ENCODE data around the gene RDH14. TPM values are rescaled to one million over a fixed set of nuclear protein-coding genes. Genes with fewer than 3 reads are reported as not detected.

RDH14 gene
- total RNA-seq, 1 experiment from 2014 or later, result 22.4 TPM

GRCh38 chr2:18550433-18550832 lies 10.0 kb downstream of the RDH14 start:
- DNase-seq (ENCODE audit: low spot score) (no peak), ATAC-seq (no peak)
- CTCF ChIA-PET, result no interaction called here
- no peaks in the 10 kb centered on the region for H3K27me3 Mint-ChIP-seq (ENCODE audit: low read depth)
- TF ChIP-seq ATF6 (CRISPR knock-in tag; IDR thresholded peaks at IDR 0.05), result no peak
- no peak for TF ChIP-seq TP53 (CRISPR knock-in tag; IDR thresholded peaks at IDR 0.05)
- no peak for TF ChIP-seq PRRX2 (CRISPR knock-in tag; IDR thresholded peaks at IDR 0.05)
- TF ChIP-seq, protein P1, sequence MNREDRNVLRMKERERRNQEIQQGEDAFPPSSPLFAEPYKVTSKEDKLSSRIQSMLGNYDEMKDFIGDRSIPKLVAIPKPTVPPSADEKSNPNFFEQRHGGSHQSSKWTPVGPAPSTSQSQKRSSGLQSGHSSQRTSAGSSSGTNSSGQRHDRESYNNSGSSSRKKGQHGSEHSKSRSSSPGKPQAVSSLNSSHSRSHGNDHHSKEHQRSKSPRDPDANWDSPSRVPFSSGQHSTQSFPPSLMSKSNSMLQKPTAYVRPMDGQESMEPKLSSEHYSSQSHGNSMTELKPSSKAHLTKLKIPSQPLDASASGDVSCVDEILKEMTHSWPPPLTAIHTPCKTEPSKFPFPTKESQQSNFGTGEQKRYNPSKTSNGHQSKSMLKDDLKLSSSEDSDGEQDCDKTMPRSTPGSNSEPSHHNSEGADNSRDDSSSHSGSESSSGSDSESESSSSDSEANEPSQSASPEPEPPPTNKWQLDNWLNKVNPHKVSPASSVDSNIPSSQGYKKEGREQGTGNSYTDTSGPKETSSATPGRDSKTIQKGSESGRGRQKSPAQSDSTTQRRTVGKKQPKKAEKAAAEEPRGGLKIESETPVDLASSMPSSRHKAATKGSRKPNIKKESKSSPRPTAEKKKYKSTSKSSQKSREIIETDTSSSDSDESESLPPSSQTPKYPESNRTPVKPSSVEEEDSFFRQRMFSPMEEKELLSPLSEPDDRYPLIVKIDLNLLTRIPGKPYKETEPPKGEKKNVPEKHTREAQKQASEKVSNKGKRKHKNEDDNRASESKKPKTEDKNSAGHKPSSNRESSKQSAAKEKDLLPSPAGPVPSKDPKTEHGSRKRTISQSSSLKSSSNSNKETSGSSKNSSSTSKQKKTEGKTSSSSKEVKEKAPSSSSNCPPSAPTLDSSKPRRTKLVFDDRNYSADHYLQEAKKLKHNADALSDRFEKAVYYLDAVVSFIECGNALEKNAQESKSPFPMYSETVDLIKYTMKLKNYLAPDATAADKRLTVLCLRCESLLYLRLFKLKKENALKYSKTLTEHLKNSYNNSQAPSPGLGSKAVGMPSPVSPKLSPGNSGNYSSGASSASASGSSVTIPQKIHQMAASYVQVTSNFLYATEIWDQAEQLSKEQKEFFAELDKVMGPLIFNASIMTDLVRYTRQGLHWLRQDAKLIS (CRISPR knock-in tag; IDR thresholded peaks at IDR 0.05; ENCODE audit: borderline replicate concordance), result no peak
- TF ChIP-seq, protein P2, sequence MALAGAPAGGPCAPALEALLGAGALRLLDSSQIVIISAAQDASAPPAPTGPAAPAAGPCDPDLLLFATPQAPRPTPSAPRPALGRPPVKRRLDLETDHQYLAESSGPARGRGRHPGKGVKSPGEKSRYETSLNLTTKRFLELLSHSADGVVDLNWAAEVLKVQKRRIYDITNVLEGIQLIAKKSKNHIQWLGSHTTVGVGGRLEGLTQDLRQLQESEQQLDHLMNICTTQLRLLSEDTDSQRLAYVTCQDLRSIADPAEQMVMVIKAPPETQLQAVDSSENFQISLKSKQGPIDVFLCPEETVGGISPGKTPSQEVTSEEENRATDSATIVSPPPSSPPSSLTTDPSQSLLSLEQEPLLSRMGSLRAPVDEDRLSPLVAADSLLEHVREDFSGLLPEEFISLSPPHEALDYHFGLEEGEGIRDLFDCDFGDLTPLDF (CRISPR knock-in tag; IDR thresholded peaks at IDR 0.05), result no peak
- TF ChIP-seq NFATC4 (CRISPR knock-in tag; IDR thresholded peaks at IDR 0.05), result no peak
- H3K27ac Mint-ChIP-seq, result no peak overlapping the region
- no peaks in the 10 kb centered on the region for H3K9me3 Mint-ChIP-seq
- peaks cover 9% of the 10 kb centered on the region for H3K36me3 Mint-ChIP-seq
- no peak overlapping the region for H3K4me3 Mint-ChIP-seq
- POLR2A ChIA-PET, result no interaction called here
- peaks cover 14% of the 10 kb centered on the region for H3K4me1 Mint-ChIP-seq

GRCh38 chr2:18549083-18549482 lies 11.4 kb downstream of the RDH14 start:
- ChIA-PET POLR2A (no interaction called here), CTCF (no interaction called here)
- ATAC-seq (no peak), DNase-seq (ENCODE audit: low spot score) (no peak)
- no peak for TF ChIP-seq MXD4 (CRISPR knock-in tag; IDR thresholded peaks at IDR 0.05; ENCODE audit: borderline replicate concordance)
- no peak for TF ChIP-seq PRDM15 (CRISPR knock-in tag; IDR thresholded peaks at IDR 0.05)
- TF ChIP-seq NR2C2 (CRISPR knock-in tag; IDR thresholded peaks at IDR 0.05), result no peak
- TF ChIP-seq, protein P3, sequence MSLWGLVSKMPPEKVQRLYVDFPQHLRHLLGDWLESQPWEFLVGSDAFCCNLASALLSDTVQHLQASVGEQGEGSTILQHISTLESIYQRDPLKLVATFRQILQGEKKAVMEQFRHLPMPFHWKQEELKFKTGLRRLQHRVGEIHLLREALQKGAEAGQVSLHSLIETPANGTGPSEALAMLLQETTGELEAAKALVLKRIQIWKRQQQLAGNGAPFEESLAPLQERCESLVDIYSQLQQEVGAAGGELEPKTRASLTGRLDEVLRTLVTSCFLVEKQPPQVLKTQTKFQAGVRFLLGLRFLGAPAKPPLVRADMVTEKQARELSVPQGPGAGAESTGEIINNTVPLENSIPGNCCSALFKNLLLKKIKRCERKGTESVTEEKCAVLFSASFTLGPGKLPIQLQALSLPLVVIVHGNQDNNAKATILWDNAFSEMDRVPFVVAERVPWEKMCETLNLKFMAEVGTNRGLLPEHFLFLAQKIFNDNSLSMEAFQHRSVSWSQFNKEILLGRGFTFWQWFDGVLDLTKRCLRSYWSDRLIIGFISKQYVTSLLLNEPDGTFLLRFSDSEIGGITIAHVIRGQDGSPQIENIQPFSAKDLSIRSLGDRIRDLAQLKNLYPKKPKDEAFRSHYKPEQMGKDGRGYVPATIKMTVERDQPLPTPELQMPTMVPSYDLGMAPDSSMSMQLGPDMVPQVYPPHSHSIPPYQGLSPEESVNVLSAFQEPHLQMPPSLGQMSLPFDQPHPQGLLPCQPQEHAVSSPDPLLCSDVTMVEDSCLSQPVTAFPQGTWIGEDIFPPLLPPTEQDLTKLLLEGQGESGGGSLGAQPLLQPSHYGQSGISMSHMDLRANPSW (CRISPR knock-in tag; conservative IDR thresholded peaks at IDR 0.05; ENCODE audit: low read depth), result no peak
- TF ChIP-seq FOXK1 (CRISPR knock-in tag; IDR thresholded peaks at IDR 0.05), result no peak
- TF ChIP-seq FOXJ3 (CRISPR knock-in tag; IDR thresholded peaks at IDR 0.05; ENCODE audit: borderline replicate concordance), result no peak
- no peak for TF ChIP-seq TEAD1 (CRISPR knock-in tag; IDR thresholded peaks at IDR 0.05)
- TF ChIP-seq ZNF671 (CRISPR knock-in tag; IDR thresholded peaks at IDR 0.05), result no peak
- TF ChIP-seq NFE2L1 (CRISPR knock-in tag; IDR thresholded peaks at IDR 0.05), result no peak
- TF ChIP-seq, protein P4, sequence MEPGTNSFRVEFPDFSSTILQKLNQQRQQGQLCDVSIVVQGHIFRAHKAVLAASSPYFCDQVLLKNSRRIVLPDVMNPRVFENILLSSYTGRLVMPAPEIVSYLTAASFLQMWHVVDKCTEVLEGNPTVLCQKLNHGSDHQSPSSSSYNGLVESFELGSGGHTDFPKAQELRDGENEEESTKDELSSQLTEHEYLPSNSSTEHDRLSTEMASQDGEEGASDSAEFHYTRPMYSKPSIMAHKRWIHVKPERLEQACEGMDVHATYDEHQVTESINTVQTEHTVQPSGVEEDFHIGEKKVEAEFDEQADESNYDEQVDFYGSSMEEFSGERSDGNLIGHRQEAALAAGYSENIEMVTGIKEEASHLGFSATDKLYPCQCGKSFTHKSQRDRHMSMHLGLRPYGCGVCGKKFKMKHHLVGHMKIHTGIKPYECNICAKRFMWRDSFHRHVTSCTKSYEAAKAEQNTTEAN (CRISPR knock-in tag; IDR thresholded peaks at IDR 0.05), result no peak
- TF ChIP-seq NR3C1 (CRISPR knock-in tag; conservative IDR thresholded peaks at IDR 0.05; ENCODE audit: low read depth), result no peak
- no peak for TF ChIP-seq JAZF1 (CRISPR knock-in tag; IDR thresholded peaks at IDR 0.05)
- no peak for TF ChIP-seq ZNF263 (CRISPR knock-in tag; IDR thresholded peaks at IDR 0.05; ENCODE audit: low read depth)
- TF ChIP-seq ZNF416 (CRISPR knock-in tag; IDR thresholded peaks at IDR 0.05), result no peak
- no peak for TF ChIP-seq JUN (CRISPR knock-in tag; IDR thresholded peaks at IDR 0.05)
- TF ChIP-seq ZBTB21 (CRISPR knock-in tag; IDR thresholded peaks at IDR 0.05; ENCODE audit: borderline replicate concordance), result no peak
- TF ChIP-seq SMAD3 (CRISPR knock-in tag; IDR thresholded peaks at IDR 0.05; ENCODE audit: borderline replicate concordance), result no peak
- Mint-ChIP-seq H3K4me1 (peaks cover 14% of the 10 kb centered on the region), H3K4me3 (no peak overlapping the region), H3K27me3 (ENCODE audit: low read depth) (no peaks in the 10 kb centered on the region), H3K9me3 (no peaks in the 10 kb centered on the region), H3K27ac (no peak overlapping the region), H3K36me3 (no peaks in the 10 kb centered on the region)

Data from WTC11 (cell line).